HepG2 (cell line): ENCODE measurements around the gene BDH2. TPM values are rescaled to one million over a fixed set of nuclear protein-coding genes. Genes with fewer than 3 reads are reported as not detected.

Experiments used
- ATAC-seq: fragments of 200-7000 bp; cut with Tn5 transposase; 3 replicates; pipeline ENCODE4 v1.9.1; 2020; ENCODE audit warnings: mild to moderate bottlenecking, moderate library complexity
- BruUV-seq: library from RNA; stranded (reverse); fragments of 400-500 nt; replicated peaks from 2 replicates; lab custom pipeline; 2021; lab: Mats Ljungman, UMichigan
- CTCF ChIA-PET: fragments of 300-600 bp; formaldehyde crosslinking; extraction: SDS; loops from one replicate; lab custom pipeline; 2021; ENCODE audit warnings: low total read pairs, inconsistent platforms, low intra/inter-chr PET ratio; lab: Yijun Ruan, JAX
- POLR2A ChIA-PET: fragments of 350-600 bp; sonication (Branson Sonifier 250); formaldehyde crosslinking; loops from one replicate; lab custom pipeline; 2020; ENCODE audit warnings: antibody characterized with exemption, inconsistent platforms; lab: Yijun Ruan, JAX
- DNase-seq: peaks from one replicate; pipeline ENCODE4 v3.0.0-alpha.2; 2015; ENCODE audit warnings: low spot score
- FAIRE-seq: peaks from 3 replicates; lab custom pipeline; 2011; peaks lifted over from hg19 to GRCh38; lab: Jason Lieb, UNC
- H2AFZ ChIP-seq: one replicate; pipeline ENCODE4 v1.6.1; 2011; ENCODE audit warnings: low read length, inconsistent platforms
- H3K27ac ChIP-seq: fragments of 300-600 bp; 3 replicates; pipeline ENCODE4 v1.8.0; 2011; ENCODE audit warnings: mixed run types, mild to moderate bottlenecking, mixed read lengths, low read length, inconsistent platforms; ENCODE audit not compliant: insufficient read depth; ENCODE audit errors: extremely low read length
- H3K27me3 ChIP-seq, 2 experiments: fragments of 200-600 bp in 1 of 2; 2 replicates in 1 of 2; 3 replicates in 1 of 2; pipeline versions ENCODE4 v1.6.0 to v1.8.0; 2011; ENCODE audit warnings: low read length in 2 of 2, mild to moderate bottlenecking in 2 of 2, moderate library complexity in 2 of 2, inconsistent platforms in 1 of 2; ENCODE audit not compliant: insufficient read depth in 2 of 2, control insufficient read depth in 1 of 2
- H3K36me3 ChIP-seq, 2 experiments: fragments of 200-600 bp in 1 of 2; replicated peaks in 1 of 2; 2 replicates in 1 of 2; 3 replicates in 1 of 2; pipeline versions ENCODE4 v1.5.1 to v1.8.0; 2011; ENCODE audit warnings: low read length in 2 of 2, inconsistent platforms in 1 of 2; ENCODE audit not compliant: insufficient read depth in 2 of 2, control insufficient read depth in 1 of 2
- H3K4me1 ChIP-seq: 2 replicates; pipeline ENCODE4 v1.5.1; 2012; ENCODE audit warnings: low read length, inconsistent platforms; ENCODE audit not compliant: insufficient read depth
- H3K4me2 ChIP-seq: 2 replicates; pipeline ENCODE4 v1.6.0; 2011; ENCODE audit warnings: low read depth, low read length, inconsistent platforms
- H3K4me3 ChIP-seq, 3 experiments: fragments of 200-600 bp in 1 of 3; sonication (generic), shearing (Covaris generic) in 1 of 3; replicated peaks in 1 of 3; 2 replicates each; pipeline ENCODE4 v1.5.1; 2011 to 2016; ENCODE audit warnings: low read length in 3 of 3, inconsistent platforms in 2 of 3, low read depth in 2 of 3, mild to moderate bottlenecking in 2 of 3, control low read depth in 1 of 3, mixed read lengths in 1 of 3; ENCODE audit not compliant: insufficient read depth in 1 of 3
- H3K79me2 ChIP-seq: one replicate; pipeline ENCODE4 v1.6.1; 2011; ENCODE audit warnings: low read length, inconsistent platforms; ENCODE audit not compliant: insufficient read depth
- H3K9ac ChIP-seq: 2 replicates; pipeline ENCODE4 v1.6.0; 2011; ENCODE audit warnings: mild to moderate bottlenecking, low read depth, low read length, inconsistent platforms; ENCODE audit not compliant: insufficient read depth
- H3K9me3 ChIP-seq: 2 replicates; pipeline ENCODE4 v1.5.1; 2012; ENCODE audit warnings: mild to moderate bottlenecking, low read length
- H4K20me1 ChIP-seq: 2 replicates; pipeline ENCODE4 v1.6.0; 2011; ENCODE audit warnings: inconsistent platforms, mild to moderate bottlenecking, low read length, moderate library complexity; ENCODE audit not compliant: insufficient read depth
- FOSL2 ChIP-seq: sonication (generic); formaldehyde crosslinking; IDR thresholded peaks from 2 replicates; pipeline ENCODE4 v1.4.0; 2020; ENCODE audit warnings: missing genetic modification reagents
- GFI1 ChIP-seq: sonication (generic); formaldehyde crosslinking; IDR thresholded peaks from 2 replicates; pipeline ENCODE4 v1.5.0; 2020; ENCODE audit warnings: missing genetic modification reagents, mild to moderate bottlenecking, borderline replicate concordance
- HCFC1 ChIP-seq: fragments of 150-350 bp; IDR thresholded peaks from 2 replicates; pipeline ENCODE4 v1.6.1; 2014; ENCODE audit warnings: low read depth, low read length
- HNF4A ChIP-seq: sonication (generic); formaldehyde crosslinking; IDR thresholded peaks from 2 replicates; pipeline ENCODE4 v1.4.0; 2020; ENCODE audit warnings: missing genetic modification reagents
- MTA3 ChIP-seq: sonication (generic); formaldehyde crosslinking; IDR thresholded peaks from 2 replicates; pipeline ENCODE4 v1.4.0; 2020; ENCODE audit warnings: missing genetic modification reagents
- MTF1 ChIP-seq: sonication (generic); formaldehyde crosslinking; IDR thresholded peaks from 2 replicates; pipeline ENCODE4 v1.5.0; 2020; ENCODE audit warnings: missing genetic modification reagents
- MYC ChIP-seq: sonication (generic); formaldehyde crosslinking; IDR thresholded peaks from 2 replicates; pipeline ENCODE4 v1.9.0; 2021; ENCODE audit warnings: missing genetic modification reagents, borderline replicate concordance
- SYNCRIP ChIP-seq: fragments of 200-400 bp; formaldehyde crosslinking; IDR thresholded peaks from 2 replicates; pipeline ENCODE4 v1.6.1; 2018; ENCODE audit warnings: mild to moderate bottlenecking, low read depth, low read length; ENCODE audit not compliant: insufficient read depth
- TEAD3 ChIP-seq: optimal IDR thresholded peaks from 2 replicates; pipeline ENCODE3; 2016; ENCODE audit warnings: borderline replicate concordance
- YEATS2 ChIP-seq: sonication (generic); formaldehyde crosslinking; IDR thresholded peaks from 2 replicates; pipeline ENCODE4 v1.4.0; 2020; ENCODE audit warnings: missing genetic modification reagents, borderline replicate concordance
- YY1 ChIP-seq: IDR thresholded peaks from 2 replicates; pipeline ENCODE4 v1.6.1; 2011; ENCODE audit warnings: low read length, low read depth, moderate library complexity, mild to moderate bottlenecking; ENCODE audit not compliant: insufficient read depth, insufficient replicate concordance
- ZC3H4 ChIP-seq: sonication (generic); formaldehyde crosslinking; IDR thresholded peaks from 2 replicates; pipeline ENCODE4 v1.4.0; 2020; ENCODE audit warnings: missing genetic modification reagents, borderline replicate concordance
- ZIK1 ChIP-seq: sonication (generic); formaldehyde crosslinking; IDR thresholded peaks from 2 replicates; pipeline ENCODE4 v1.5.0; 2020; ENCODE audit warnings: mild to moderate bottlenecking, low read depth, missing genetic modification reagents, borderline replicate concordance
- ZNF205 ChIP-seq: IDR thresholded peaks from 2 replicates; pipeline ENCODE4 v1.6.1; 2018; ENCODE audit warnings: missing biosample characterization, missing genetic modification reagents
- ZNF510 ChIP-seq: sonication (generic); formaldehyde crosslinking; IDR thresholded peaks from 2 replicates; pipeline ENCODE4 v1.4.0; 2020; ENCODE audit warnings: low read depth, mild to moderate bottlenecking, missing genetic modification reagents
- ZNF772 ChIP-seq: sonication (generic); formaldehyde crosslinking; IDR thresholded peaks from 2 replicates; pipeline ENCODE4 v1.5.0; 2020; ENCODE audit warnings: mild to moderate bottlenecking, missing genetic modification reagents
- WGBS: methylation state at CpG from one replicate; pipeline ENCODE4 v1.1.6; 2017; ENCODE audit warnings: low lambda C conversion rate; 5-methylcytosine and 5-hydroxymethylcytosine counted together
- in situ Hi-C: cut with HindIII; loops from 2 replicates; pipeline ENCODE4 v1.10.0; 2017; ENCODE audit warnings: low pct_unique_long_range_greater_than_20kb; ENCODE audit not compliant: extremely low pct_ligation_motif_present
- intact Hi-C: fragments of 100-400 bp; cut with micrococcal nuclease; formaldehyde crosslinking; loops from one replicate; pipeline ENCODE4 v1.10.0; 2022; ENCODE audit not compliant: unreplicated experiment
- polyA plus RNA-seq, 8 experiments: library from polyadenylated mRNA; depleted of rRNA in 3 of 8; stranded (reverse) in 7 of 8; unstranded in 1 of 8; fragments of >200 nt; fragmentation: Illumina TruSeq in 4 of 8; extraction: Trizol in 4 of 8; gene quantifications; 2 replicates each; pipeline versions ENCODE4 v1.2.1 to v1.2.3, GENCODE V29; 2011 to 2016; ENCODE audit warnings: low read depth in 4 of 8, missing spikeins in 1 of 8, mixed read lengths in 1 of 8; ENCODE audit not compliant: insufficient read depth in 1 of 8
- total RNA-seq, 5 experiments: library from RNA; depleted of rRNA; stranded (reverse); fragments of >200 nt; fragmentation: Illumina TruSeq; extraction: Trizol; gene quantifications; 2 replicates each; pipeline ENCODE4 v1.2.3, GENCODE V29; 2016; ENCODE audit warnings: low read depth in 1 of 5
- TF ChIP-seq, protein P1 (sequence below): sonication (generic); formaldehyde crosslinking; IDR thresholded peaks from 2 replicates; pipeline ENCODE4 v1.8.0; 2022; ENCODE audit warnings: mild to moderate bottlenecking, missing genetic modification reagents
- TF ChIP-seq, protein P2 (sequence below): sonication (generic); formaldehyde crosslinking; IDR thresholded peaks from 2 replicates; pipeline ENCODE4 v1.5.0; 2020; ENCODE audit warnings: missing genetic modification reagents
- TF ChIP-seq, protein P3 (sequence below): sonication (generic); formaldehyde crosslinking; IDR thresholded peaks from 2 replicates; pipeline ENCODE4 v1.9.0; 2021; ENCODE audit warnings: missing genetic modification reagents, borderline replicate concordance

Gene BDH2
- total and polyA plus RNA-seq, 2 of the 13 experiments (the other 11 are each of a cell fraction or from before 2014, with no cell fraction given) = 34.8 to 46.2 TPM

DNA sequence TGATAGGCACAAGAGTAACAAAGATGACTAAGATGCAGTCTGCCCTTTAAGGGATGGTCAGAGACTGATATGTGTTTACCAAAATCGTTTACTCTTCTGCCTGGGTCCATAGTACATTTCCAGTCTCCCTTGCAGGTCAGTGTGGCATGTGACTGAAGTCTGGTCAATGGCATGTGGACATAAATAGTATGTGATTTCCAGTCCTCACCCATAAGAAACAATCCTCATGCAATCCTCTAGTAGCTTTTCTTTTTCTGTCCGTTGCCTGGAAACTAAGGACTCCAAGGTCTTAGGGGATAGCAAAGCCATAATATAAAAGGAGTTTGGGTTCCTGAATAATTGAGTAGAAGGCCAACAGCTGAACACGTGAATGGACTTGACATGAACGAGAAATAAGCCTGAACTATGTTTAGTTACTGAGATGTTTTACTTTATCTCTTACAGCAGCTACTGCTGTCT, 24.2 kb downstream of the BDH2 start (continued):
- TF ChIP-seq, protein P1, sequence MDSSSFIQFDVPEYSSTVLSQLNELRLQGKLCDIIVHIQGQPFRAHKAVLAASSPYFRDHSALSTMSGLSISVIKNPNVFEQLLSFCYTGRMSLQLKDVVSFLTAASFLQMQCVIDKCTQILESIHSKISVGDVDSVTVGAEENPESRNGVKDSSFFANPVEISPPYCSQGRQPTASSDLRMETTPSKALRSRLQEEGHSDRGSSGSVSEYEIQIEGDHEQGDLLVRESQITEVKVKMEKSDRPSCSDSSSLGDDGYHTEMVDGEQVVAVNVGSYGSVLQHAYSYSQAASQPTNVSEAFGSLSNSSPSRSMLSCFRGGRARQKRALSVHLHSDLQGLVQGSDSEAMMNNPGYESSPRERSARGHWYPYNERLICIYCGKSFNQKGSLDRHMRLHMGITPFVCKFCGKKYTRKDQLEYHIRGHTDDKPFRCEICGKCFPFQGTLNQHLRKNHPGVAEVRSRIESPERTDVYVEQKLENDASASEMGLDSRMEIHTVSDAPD (CRISPR knock-in tag) = no peak; the same call in 1 of the 2 replicates
- no peak for TF ChIP-seq YY1
- TF ChIP-seq YEATS2 (CRISPR knock-in tag) = peak; percentile 69; the same call in 1 of the 2 replicates
- TF ChIP-seq ZNF205 (CRISPR knock-in tag) = peak; percentile 38; the same call in 1 of the 2 replicates
- TF ChIP-seq HCFC1 = no peak
- TF ChIP-seq ZIK1 = no peak
- TF ChIP-seq ZNF510 (CRISPR knock-in tag) = no peak
- TF ChIP-seq FOSL2 (CRISPR knock-in tag) = peak; percentile 89
- TF ChIP-seq MYC = peak; percentile 55; the same call in 1 of the 2 replicates
- TF ChIP-seq, protein P2, sequence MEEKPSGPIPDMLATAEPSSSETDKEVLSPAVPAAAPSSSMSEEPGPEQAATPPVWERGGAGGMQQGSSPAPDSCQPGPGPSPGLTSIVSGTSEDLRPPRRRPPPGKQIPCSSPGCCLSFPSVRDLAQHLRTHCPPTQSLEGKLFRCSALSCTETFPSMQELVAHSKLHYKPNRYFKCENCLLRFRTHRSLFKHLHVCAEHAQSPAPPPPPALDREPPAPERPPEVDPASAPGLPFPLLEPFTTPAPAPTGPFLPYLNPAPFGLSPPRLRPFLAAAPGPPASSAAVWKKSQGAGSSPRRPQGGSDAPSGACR (CRISPR knock-in tag) = 0 out of 2 replicates have a peak, but pooled peaks have one; percentile 69

DNA sequence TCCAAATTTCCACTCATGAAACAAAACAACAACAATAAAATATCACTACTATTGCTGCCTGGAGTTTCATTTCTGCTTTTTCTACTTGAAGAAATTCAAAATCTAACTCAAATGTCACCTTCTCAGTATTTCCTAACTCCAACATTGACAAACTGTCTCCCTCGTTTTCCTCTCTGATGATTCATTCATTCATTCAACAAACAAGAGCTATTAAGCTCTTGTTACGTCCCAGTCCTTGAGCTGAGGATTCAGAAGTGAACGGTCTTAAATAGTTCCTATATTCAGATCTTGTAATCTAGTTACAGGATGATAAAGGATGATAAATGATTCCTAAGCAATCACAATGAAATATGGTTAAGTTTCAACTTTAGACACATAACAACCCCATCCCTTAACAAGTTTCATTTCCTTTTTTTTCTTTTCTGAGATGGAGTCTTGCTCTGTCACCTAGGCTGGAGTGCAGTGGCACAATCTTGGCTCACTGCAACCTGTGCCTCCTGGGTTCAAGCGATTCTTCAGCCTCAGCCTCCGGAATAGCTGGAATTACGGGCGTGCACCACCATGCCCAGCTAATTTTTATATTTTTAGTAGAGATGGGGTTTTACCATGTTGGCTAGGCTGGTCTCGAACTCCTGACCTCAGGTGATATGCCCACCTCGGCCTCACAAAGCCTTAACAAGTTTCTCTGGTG, 24.7 kb downstream of the BDH2 start:
- WGBS = 25% methylated on average over 9 of the region's 9 CpGs
- CTCF ChIA-PET = no interaction called here
- POLR2A ChIA-PET = interaction anchor here (0.6 to 3.3 kb wide), 8 partner anchors 15 to 574 kb away, joined by 3 to 23 read pairs (median 4); partner anchors contain the start of genes BDH2, CISD2, NFKB1 and UBE2D3
- H3K9ac ChIP-seq = peak overlapping the region; percentile 98
- ATAC-seq (no peak), FAIRE-seq (no peak), DNase-seq (no peak)
- H3K27me3 ChIP-seq = no peaks in the 10 kb centered on the region; a peak in 1 of 5 replicates
- H3K27ac ChIP-seq = peak overlapping the region; percentile 90
- peak overlapping the region; percentile 49 to 90 (median 81) for H3K4me3 ChIP-seq
- peaks cover 50% of the 10 kb centered on the region for H3K4me1 ChIP-seq
- no TSS peak for BruUV-seq
- H3K79me2 ChIP-seq = peaks cover 54% of the 10 kb centered on the region
- no peak overlapping the region for H2AFZ ChIP-seq
- intact Hi-C loops (loop anchor here (5.0 kb wide), 1 partner anchor 633 kb away; no protein-coding TSS in a partner anchor), in situ Hi-C loops (no loop called here)
- H3K9me3 ChIP-seq = no peaks in the 10 kb centered on the region
- peaks cover 14% of the 10 kb centered on the region; the same call in 1 of the 2 replicates for H4K20me1 ChIP-seq
- H3K36me3 ChIP-seq = peaks cover 0 to 13% of the 10 kb centered on the region in 2 experiments; a peak in 1 of 5 replicates
- H3K4me2 ChIP-seq = peak overlapping the region; percentile 82
- no peak for TF ChIP-seq ZNF772 (CRISPR knock-in tag)
- no peak for TF ChIP-seq GFI1
- no peak for TF ChIP-seq MTF1 (CRISPR knock-in tag)
- TF ChIP-seq SYNCRIP = no peak
- no peak for TF ChIP-seq MTA3 (CRISPR knock-in tag)
- TF ChIP-seq HNF4A (CRISPR knock-in tag) = no peak
- TF ChIP-seq, protein P3, sequence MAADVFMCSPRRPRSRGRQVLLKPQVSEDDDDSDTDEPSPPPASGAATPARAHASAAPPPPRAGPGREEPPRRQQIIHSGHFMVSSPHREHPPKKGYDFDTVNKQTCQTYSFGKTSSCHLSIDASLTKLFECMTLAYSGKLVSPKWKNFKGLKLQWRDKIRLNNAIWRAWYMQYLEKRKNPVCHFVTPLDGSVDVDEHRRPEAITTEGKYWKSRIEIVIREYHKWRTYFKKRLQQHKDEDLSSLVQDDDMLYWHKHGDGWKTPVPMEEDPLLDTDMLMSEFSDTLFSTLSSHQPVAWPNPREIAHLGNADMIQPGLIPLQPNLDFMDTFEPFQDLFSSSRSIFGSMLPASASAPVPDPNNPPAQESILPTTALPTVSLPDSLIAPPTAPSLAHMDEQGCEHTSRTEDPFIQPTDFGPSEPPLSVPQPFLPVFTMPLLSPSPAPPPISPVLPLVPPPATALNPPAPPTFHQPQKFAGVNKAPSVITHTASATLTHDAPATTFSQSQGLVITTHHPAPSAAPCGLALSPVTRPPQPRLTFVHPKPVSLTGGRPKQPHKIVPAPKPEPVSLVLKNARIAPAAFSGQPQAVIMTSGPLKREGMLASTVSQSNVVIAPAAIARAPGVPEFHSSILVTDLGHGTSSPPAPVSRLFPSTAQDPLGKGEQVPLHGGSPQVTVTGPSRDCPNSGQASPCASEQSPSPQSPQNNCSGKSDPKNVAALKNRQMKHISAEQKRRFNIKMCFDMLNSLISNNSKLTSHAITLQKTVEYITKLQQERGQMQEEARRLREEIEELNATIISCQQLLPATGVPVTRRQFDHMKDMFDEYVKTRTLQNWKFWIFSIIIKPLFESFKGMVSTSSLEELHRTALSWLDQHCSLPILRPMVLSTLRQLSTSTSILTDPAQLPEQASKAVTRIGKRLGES = no peak
- TF ChIP-seq TEAD3 (CRISPR knock-in tag) = no peak
- TF ChIP-seq ZC3H4 (CRISPR knock-in tag) = no peak
